Measurements from ENCODE around the gene NUAK1. TPM values are rescaled to one million over a fixed set of nuclear protein-coding genes. Genes with fewer than 3 reads are reported as not detected.

The NUAK1 gene
- total RNA-seq (10 to 100 TPM in 1 of 4 donors, 1 to 10 TPM in 3; 5.8 to 12.1 (median 7.5) TPM), polyA plus RNA-seq (1 to 10 TPM; 1.8 to 3.7 (median 2.6) TPM)

- no peaks in the 10 kb centered on the region for H3K36me3 ChIP-seq
- DNase-seq = peak; percentile 75
- peak within 1 kb of the TSS; percentile 55 to 77 (median 67) for H3K4me3 ChIP-seq
- peaks cover 0 to 55% (median 38%) of the 10 kb centered on the region in 4 donors for H3K4me1 ChIP-seq
- no peaks in the 10 kb centered on the region for H3K9me3 ChIP-seq
- no peaks in the 10 kb centered on the region for H3K27me3 ChIP-seq
- H3K27ac ChIP-seq = peak within 1 kb of the TSS; percentile 82 to 95 (median 92)
- intact Hi-C loops (cut with DNase I) = loop anchor here (2.0 to 5.0 kb wide), 4 partner anchors 83 to 718 kb away; partner anchors contain the start of gene TCP11L2
- 1% methylated on average over 106 of the region's 106 CpGs for WGBS, 2 donors
- TF ChIP-seq POLR2AphosphoS5 (IDR thresholded peaks at IDR 0.05) (peak in 1 of 4 donors; percentile 14), EP300 (IDR thresholded peaks at IDR 0.05) (no peak), CTCF (IDR thresholded peaks at IDR 0.05) (peak in 1 of 4 experiments; percentile 13)
Measured at GRCh38 chr12:106138633-106139421, at the start of gene NUAK1. Gene NUAK1, minus strand, starts transcription at chr12:106138954. Its CDS starts 301 bp downstream, at chr12:106138653.

- Histone ChIP-seq H3K9me3 (no peaks in the 10 kb centered on the region), H3K27ac (no peak overlapping the region), H3K4me3 (no peak overlapping the region), H3K36me3 (no peaks in the 10 kb centered on the region), H3K4me1 (no peaks in the 10 kb centered on the region), H3K27me3 (no peaks in the 10 kb centered on the region)
- WGBS, 2 donors = 56 to 59% methylated on average over 10 of the region's 10 CpGs
- TF ChIP-seq CTCF (IDR thresholded peaks at IDR 0.05) (no peak), EP300 (IDR thresholded peaks at IDR 0.05) (no peak), POLR2A (IDR thresholded peaks at IDR 0.05) (no peak), POLR2AphosphoS5 (IDR thresholded peaks at IDR 0.05) (no peak)
- intact Hi-C loops (cut with DNase I) = no loop called here
- DNase-seq = no peak
Measured at GRCh38 chr12:106188256-106188655, 49.5 kb upstream of the NUAK1 start.

GRCh38 chr12:106187842-106188241 lies 49.1 kb upstream of the NUAK1 start:
- Histone ChIP-seq H3K27ac (no peak overlapping the region), H3K9me3 (no peaks in the 10 kb centered on the region), H3K36me3 (no peaks in the 10 kb centered on the region), H3K27me3 (no peaks in the 10 kb centered on the region), H3K4me3 (no peak overlapping the region), H3K4me1 (no peaks in the 10 kb centered on the region)
- intact Hi-C loops (cut with DNase I) = no loop called here
- DNase-seq = no peak
- TF ChIP-seq POLR2A (IDR thresholded peaks at IDR 0.05) (no peak), EP300 (IDR thresholded peaks at IDR 0.05) (no peak), CTCF (IDR thresholded peaks at IDR 0.05) (no peak), POLR2AphosphoS5 (IDR thresholded peaks at IDR 0.05) (no peak)
- 90 to 92% methylated on average over 1 of the region's 1 CpG for WGBS, 2 donors

GRCh38 chr12:106187155-106187789 lies 48.5 kb upstream of the NUAK1 start:
- Histone ChIP-seq H3K9me3 (no peaks in the 10 kb centered on the region), H3K4me3 (no peak overlapping the region), H3K4me1 (no peaks in the 10 kb centered on the region), H3K27ac (no peak overlapping the region), H3K27me3 (no peaks in the 10 kb centered on the region), H3K36me3 (no peaks in the 10 kb centered on the region)
- TF ChIP-seq POLR2AphosphoS5 (IDR thresholded peaks at IDR 0.05) (no peak), POLR2A (IDR thresholded peaks at IDR 0.05) (no peak), CTCF (IDR thresholded peaks at IDR 0.05) (no peak), EP300 (IDR thresholded peaks at IDR 0.05) (no peak)
- intact Hi-C loops (cut with DNase I) = no loop called here
- 43 to 58% methylated on average over 6 of the region's 6 CpGs for WGBS, 2 donors
- DNase-seq = no peak
